Mesenchymal stem cell (in vitro differentiated cells and primary cell): ENCODE results near the gene MYLIP.

ENCODE experiments used
- DNase-seq: peaks from one replicate; pipeline ENCODE4 v3.0.0-alpha.2; 2013
- H2AFZ ChIP-seq: one replicate; pipeline ENCODE4 v1.6.1; 2013; ENCODE audit warnings: low read depth, mild to moderate bottlenecking, control low read depth, inconsistent platforms, low read length, moderate library complexity
- H2AK5ac ChIP-seq: 2 replicates; pipeline ENCODE4 v1.6.1; 2013; ENCODE audit warnings: low read length, moderate library complexity, mild to moderate bottlenecking, inconsistent platforms; ENCODE audit not compliant: severe bottlenecking
- H2BK120ac ChIP-seq: one replicate; pipeline ENCODE4 v1.6.1; 2013; ENCODE audit warnings: low read depth, mild to moderate bottlenecking, inconsistent platforms, low read length, moderate library complexity
- H2BK12ac ChIP-seq, 2 experiments: one replicate each; pipeline ENCODE4 v1.6.1; 2013; ENCODE audit warnings: inconsistent platforms in 2 of 2, low read length in 2 of 2, mild to moderate bottlenecking in 2 of 2, moderate library complexity in 2 of 2, control low read depth in 1 of 2
- H2BK15ac ChIP-seq: one replicate; pipeline ENCODE4 v1.6.1; 2013; ENCODE audit warnings: mild to moderate bottlenecking, low read depth, inconsistent platforms; ENCODE audit not compliant: poor library complexity, severe bottlenecking
- H2BK5ac ChIP-seq: 2 replicates; pipeline ENCODE4 v1.6.1; 2013; ENCODE audit warnings: low read depth, mild to moderate bottlenecking, low read length, control low read depth, inconsistent platforms; ENCODE audit not compliant: poor library complexity, severe bottlenecking
- H3K14ac ChIP-seq, 2 experiments: one replicate each; pipeline ENCODE4 v1.6.1; 2013; ENCODE audit warnings: inconsistent platforms in 2 of 2, low read length in 2 of 2, control low read depth in 1 of 2, mild to moderate bottlenecking in 1 of 2, moderate library complexity in 1 of 2
- H3K18ac ChIP-seq, 2 experiments: one replicate each; pipeline ENCODE4 v1.6.1; 2013; ENCODE audit warnings: inconsistent platforms in 2 of 2, low read length in 2 of 2, control low read depth in 1 of 2, low read depth in 1 of 2, mild to moderate bottlenecking in 1 of 2
- H3K23ac ChIP-seq, 2 experiments: one replicate each; pipeline ENCODE4 v1.6.1; 2013; ENCODE audit warnings: inconsistent platforms in 2 of 2, low read length in 2 of 2, mild to moderate bottlenecking in 2 of 2, moderate library complexity in 2 of 2, control low read depth in 1 of 2
- H3K27ac ChIP-seq: 2 replicates; pipeline ENCODE4 v1.5.1; 2013; ENCODE audit warnings: mild to moderate bottlenecking, moderate library complexity, low read length, control low read depth, inconsistent platforms; ENCODE audit not compliant: poor library complexity, severe bottlenecking
- H3K27me3 ChIP-seq, 2 experiments: 2 replicates each; pipeline versions ENCODE4 v1.6.1 to v1.7.0; 2013; ENCODE audit warnings: low read length in 2 of 2, mild to moderate bottlenecking in 2 of 2, moderate library complexity in 2 of 2, control low read depth in 1 of 2, inconsistent platforms in 1 of 2; ENCODE audit not compliant: control insufficient read depth in 1 of 2, insufficient read depth in 1 of 2
- H3K36me3 ChIP-seq, 2 experiments: 2 replicates each; pipeline versions ENCODE4 v1.6.1 to v1.7.0; 2013; ENCODE audit warnings: low read length in 2 of 2, control low read depth in 1 of 2, inconsistent platforms in 1 of 2, low read depth in 1 of 2, mild to moderate bottlenecking in 1 of 2; ENCODE audit not compliant: insufficient read depth in 2 of 2, control insufficient read depth in 1 of 2
- H3K4ac ChIP-seq, 2 experiments: one replicate each; pipeline ENCODE4 v1.6.1; 2013; ENCODE audit warnings: inconsistent platforms in 2 of 2, low read length in 2 of 2, mild to moderate bottlenecking in 2 of 2, moderate library complexity in 2 of 2, control low read depth in 1 of 2, low read depth in 1 of 2
- H3K4me1 ChIP-seq: 2 replicates; pipeline ENCODE4 v1.6.1; 2013; ENCODE audit warnings: low read depth, low read length, control low read depth; ENCODE audit not compliant: control insufficient read depth, insufficient read depth
- H3K4me2 ChIP-seq: 2 replicates; pipeline ENCODE4 v1.6.1; 2013; ENCODE audit warnings: low read length, mild to moderate bottlenecking, inconsistent platforms; ENCODE audit not compliant: poor library complexity, severe bottlenecking
- H3K4me3 ChIP-seq, 2 experiments: 2 replicates each; pipeline versions ENCODE4 v1.5.1 to v1.7.0; 2013; ENCODE audit warnings: low read length in 2 of 2, mild to moderate bottlenecking in 2 of 2, control low read depth in 1 of 2, low read depth in 1 of 2; ENCODE audit not compliant: insufficient read depth in 1 of 2
- H3K79me1 ChIP-seq: replicated peaks from 2 replicates; pipeline ENCODE4 v1.6.1; 2013; ENCODE audit warnings: mild to moderate bottlenecking, control low read depth, low read length, inconsistent platforms; ENCODE audit not compliant: poor library complexity, severe bottlenecking
- H3K9ac ChIP-seq: 2 replicates; pipeline ENCODE4 v1.7.0; 2013; ENCODE audit warnings: mild to moderate bottlenecking, low read length, moderate library complexity
- H3K9me3 ChIP-seq: 2 replicates; pipeline ENCODE4 v1.7.0; 2013; ENCODE audit warnings: mild to moderate bottlenecking, low read length; ENCODE audit not compliant: control insufficient read depth
- H4K8ac ChIP-seq: one replicate; pipeline ENCODE4 v1.6.1; 2013; ENCODE audit warnings: inconsistent platforms, mild to moderate bottlenecking, low read length, moderate library complexity
- H4K91ac ChIP-seq: one replicate; pipeline ENCODE4 v1.6.1; 2013; ENCODE audit warnings: mild to moderate bottlenecking, low read length, inconsistent platforms
- WGBS: methylation state at CpG from one replicate; pipeline ENCODE4 v1.1.7; 2013; ENCODE audit warnings: mixed read lengths; 5-methylcytosine and 5-hydroxymethylcytosine counted together

Gene MYLIP

GRCh38 chr6:16126056-16126455 is 2.8 kb upstream of the MYLIP start:
- 94% methylated on average over 2 of the region's 3 CpGs for WGBS

GRCh38 chr6:16126861-16127260 is 2.0 kb upstream of the MYLIP start:
- Histone ChIP-seq H3K27ac (no peak overlapping the region), H2BK120ac (no peak overlapping the region), H2BK12ac (no peak overlapping the region), H3K14ac (no peak overlapping the region), H3K36me3 (peaks cover 0 to 6% of the 10 kb centered on the region in 2 experiments), H2BK5ac (no peak overlapping the region), H3K9ac (no peak overlapping the region), H2AK5ac (no peak overlapping the region), H3K4me1 (peaks cover 1% of the 10 kb centered on the region), H2BK15ac (no peak overlapping the region), H3K18ac (no peak overlapping the region), H3K23ac (no peak overlapping the region), H2AFZ (no peak overlapping the region), H3K4me2 (no peak overlapping the region), H3K9me3 (no peaks in the 10 kb centered on the region), H4K91ac (no peak overlapping the region), H3K4me3 (no peak overlapping the region), H3K27me3 (peaks cover 10 to 25% of the 10 kb centered on the region in 2 experiments), H4K8ac (no peak overlapping the region), H3K4ac (no peak overlapping the region), H3K79me1 (peaks cover 5% of the 10 kb centered on the region)
- DNase-seq: no peak
- WGBS: 89% methylated on average over 5 of the region's 5 CpGs

More at GRCh38 chr6:16126056-16126455, 2.8 kb upstream of the MYLIP start:
- H3K23ac ChIP-seq: no peak overlapping the region
- H4K8ac ChIP-seq: no peak overlapping the region
- no peak overlapping the region for H3K4ac ChIP-seq
- no peak for DNase-seq
- no peak overlapping the region for H3K4me2 ChIP-seq
- peaks cover 5% of the 10 kb centered on the region for H3K79me1 ChIP-seq
- no peak overlapping the region for H2AK5ac ChIP-seq
- no peaks in the 10 kb centered on the region for H3K9me3 ChIP-seq
- H3K4me1 ChIP-seq: peaks cover 1% of the 10 kb centered on the region
- peaks cover 10 to 28% of the 10 kb centered on the region in 2 experiments for H3K27me3 ChIP-seq
- no peak overlapping the region for H3K9ac ChIP-seq
- no peak overlapping the region for H3K4me3 ChIP-seq
- no peak overlapping the region for H3K14ac ChIP-seq
- no peak overlapping the region for H2BK120ac ChIP-seq
- H4K91ac ChIP-seq: no peak overlapping the region
- no peak overlapping the region for H2BK15ac ChIP-seq
- H2BK12ac ChIP-seq: no peak overlapping the region
- H3K27ac ChIP-seq: no peak overlapping the region
- no peak overlapping the region for H2AFZ ChIP-seq
- no peak overlapping the region for H2BK5ac ChIP-seq
- H3K36me3 ChIP-seq: peaks cover 0 to 3% of the 10 kb centered on the region in 2 experiments
- no peak overlapping the region for H3K18ac ChIP-seq

GRCh38 chr6:16127471-16127870 is 1.4 kb upstream of the MYLIP start:
- Histone ChIP-seq H3K18ac (no peak overlapping the region), H4K91ac (no peak overlapping the region), H3K23ac (no peak overlapping the region), H2BK5ac (no peak overlapping the region), H3K14ac (no peak overlapping the region), H3K4ac (no peak overlapping the region), H3K9me3 (no peaks in the 10 kb centered on the region), H3K4me2 (no peak overlapping the region), H3K27ac (no peak overlapping the region), H3K9ac (no peak overlapping the region), H2AFZ (no peak overlapping the region), H3K36me3 (peaks cover 0 to 9% of the 10 kb centered on the region in 2 experiments), H3K79me1 (peaks cover 5% of the 10 kb centered on the region), H4K8ac (no peak overlapping the region), H2BK12ac (peak overlapping the region in 1 of 2 experiments; percentile 39), H2BK15ac (no peak overlapping the region), H3K4me3 (no peak overlapping the region), H2BK120ac (no peak overlapping the region), H2AK5ac (no peak overlapping the region), H3K4me1 (peaks cover 1% of the 10 kb centered on the region), H3K27me3 (peaks cover 8 to 23% of the 10 kb centered on the region in 2 experiments)
- DNase-seq: no peak
- WGBS: 98% methylated on average over 9 of the region's 12 CpGs

- peaks cover 8% of the 10 kb centered on the region for H3K79me1 ChIP-seq
- no peak overlapping the region for H2AK5ac ChIP-seq
- peak; percentile 41 for DNase-seq
- peak overlapping the region; percentile 94 to 98 for H3K4me3 ChIP-seq
- 2% methylated on average over 33 of the region's 36 CpGs for WGBS
- peaks cover 0 to 23% of the 10 kb centered on the region in 2 experiments for H3K36me3 ChIP-seq
- peak overlapping the region; percentile 69 for H3K27ac ChIP-seq
- peak overlapping the region in 1 of 2 experiments; percentile 73 for H3K4ac ChIP-seq
- peaks cover 1% of the 10 kb centered on the region for H3K4me1 ChIP-seq
- peak overlapping the region in 1 of 2 experiments; percentile 96 for H3K23ac ChIP-seq
- no peaks in the 10 kb centered on the region for H3K9me3 ChIP-seq
- no peak overlapping the region for H2BK5ac ChIP-seq
- no peak overlapping the region for H4K8ac ChIP-seq
- H3K4me2 ChIP-seq: peak overlapping the region; percentile 57
- peak overlapping the region in 1 of 2 experiments; percentile 37 for H2BK12ac ChIP-seq
- no peak overlapping the region for H2AFZ ChIP-seq
- H3K27me3 ChIP-seq: peaks cover 4% of the 10 kb centered on the region in 2 experiments
- H2BK15ac ChIP-seq: no peak overlapping the region
- peak overlapping the region; percentile 77 for H2BK120ac ChIP-seq
- peak overlapping the region; percentile 74 to 97 for H3K18ac ChIP-seq
- peak overlapping the region in 1 of 2 experiments; percentile 82 for H3K14ac ChIP-seq
- peak overlapping the region; percentile 83 for H3K9ac ChIP-seq
- H4K91ac ChIP-seq: peak overlapping the region; percentile 1
Observed at GRCh38 chr6:16129623-16130401, 926 bp downstream of the MYLIP start.
